Muscle of arm (tissue), 12 donors: ENCODE data around the gene NFIX. TPM values are rescaled to one million over a fixed set of nuclear protein-coding genes. Genes with fewer than 3 reads are reported as not detected.

Source experiments
- DNase-seq: peaks from one replicate; pipeline ENCODE4 v3.0.0-alpha.2; 2013
- polyA plus RNA-seq, 12 donors: library from polyadenylated mRNA; unstranded; fragments of 120-200 nt; gene quantifications; one replicate each; pipeline ENCODE4 v1.2.1, GENCODE V29; 2013; ENCODE audit not compliant: insufficient read length in 12 of 12

The NFIX gene
- polyA plus RNA-seq, 12 donors: 73.2 to 280 (median 105) TPM

DNA sequence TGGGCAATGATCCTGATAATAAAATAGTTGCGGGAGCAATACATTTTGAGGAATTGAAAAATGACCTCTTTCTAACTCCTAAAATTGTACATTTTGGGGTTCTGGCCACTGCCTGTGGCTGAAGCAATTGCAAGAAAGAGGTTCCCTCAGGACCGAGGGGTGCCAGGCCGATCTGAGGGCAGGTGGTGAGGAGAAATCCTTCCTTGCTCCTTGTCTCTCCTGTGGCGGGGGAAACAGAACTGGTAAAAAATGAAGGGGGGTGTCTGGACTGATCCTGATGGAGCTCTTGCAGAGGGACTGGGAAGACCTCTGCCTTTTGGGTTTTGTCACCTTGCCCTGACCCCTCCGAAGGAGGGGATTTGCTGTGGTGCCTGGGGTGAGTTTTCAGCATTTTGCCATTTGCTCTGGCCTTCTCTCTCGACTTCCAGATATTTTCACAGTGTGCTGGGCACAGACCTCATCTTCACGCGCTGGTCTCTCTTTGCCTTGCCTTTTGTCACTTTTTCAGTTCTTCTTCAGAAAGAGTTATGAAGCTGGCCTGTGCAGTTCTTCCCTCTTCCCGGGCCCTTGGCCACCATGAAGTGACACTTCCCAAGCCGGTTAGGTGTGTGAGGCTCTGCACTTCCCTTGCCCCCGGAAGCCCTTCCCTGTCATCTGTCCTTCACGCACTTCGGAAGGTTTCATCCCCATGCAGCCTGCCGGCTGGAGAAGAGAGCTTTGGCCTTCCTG is 22.2 kb downstream of the NFIX start:
- DNase-seq: no peak

DNA sequence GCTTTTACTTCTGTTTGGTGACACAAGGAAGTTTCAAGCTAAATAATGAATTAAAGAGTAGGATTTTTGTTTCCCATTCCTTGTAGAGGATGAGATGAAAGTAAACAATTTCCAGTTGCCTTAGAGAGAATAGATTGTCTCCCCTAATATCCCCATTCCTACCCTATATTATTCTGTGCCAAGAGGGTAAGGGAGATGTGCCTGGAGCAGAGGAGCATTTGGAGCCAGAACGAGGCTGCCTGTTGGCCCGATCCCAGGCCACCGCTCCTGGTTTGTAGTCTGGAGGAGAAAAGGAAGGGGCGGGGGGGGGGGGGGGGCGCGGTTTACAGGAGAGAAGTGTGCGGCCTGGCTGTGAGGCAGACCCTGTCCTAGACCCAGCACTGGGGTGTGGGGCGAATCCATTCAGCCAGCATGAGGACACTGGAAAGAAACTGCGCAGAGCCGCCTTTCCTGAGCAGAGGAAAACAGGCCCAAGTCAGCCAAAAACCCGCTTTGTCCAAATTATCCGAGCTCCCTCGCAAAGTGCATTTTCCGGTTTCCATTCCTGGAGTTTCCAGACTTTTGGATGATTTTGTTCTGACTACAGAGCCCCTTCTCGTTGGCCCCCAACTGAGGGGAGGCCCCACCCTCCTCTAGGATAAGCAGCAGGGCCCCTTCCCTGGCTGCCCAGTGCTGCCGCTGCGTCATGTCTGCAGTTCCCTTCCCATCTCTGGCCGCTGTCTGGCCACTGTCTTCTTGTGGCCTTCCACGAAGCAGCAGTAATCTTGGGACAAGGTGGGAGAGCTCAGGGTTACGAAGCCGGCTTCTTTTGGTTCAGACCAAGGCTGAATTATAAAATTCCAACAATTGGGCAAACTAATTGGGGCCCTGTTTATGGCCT is 23.0 kb downstream of the NFIX start:
- no peak for DNase-seq

DNA sequence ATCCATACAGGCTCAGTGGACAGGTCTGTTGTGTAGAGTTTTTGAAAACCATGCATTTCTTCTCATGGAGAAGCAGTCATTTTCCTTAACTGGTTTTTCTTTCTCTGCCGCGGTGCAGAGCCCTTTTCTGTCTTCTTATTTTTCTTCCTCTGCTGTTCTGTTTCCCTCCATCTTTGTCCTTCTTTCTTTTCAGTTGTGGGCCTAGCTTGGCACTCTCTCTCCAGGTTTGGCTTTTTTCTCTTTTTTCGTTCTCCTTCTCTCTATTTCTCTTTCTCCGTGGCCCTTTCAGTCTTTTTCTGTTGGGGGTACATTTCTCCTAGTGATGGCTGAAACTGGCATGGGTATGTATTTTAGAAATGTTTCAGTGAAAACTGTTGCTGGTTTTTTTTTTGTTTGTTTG is 24.1 kb downstream of the NFIX start:
- DNase-seq: no peak

DNA sequence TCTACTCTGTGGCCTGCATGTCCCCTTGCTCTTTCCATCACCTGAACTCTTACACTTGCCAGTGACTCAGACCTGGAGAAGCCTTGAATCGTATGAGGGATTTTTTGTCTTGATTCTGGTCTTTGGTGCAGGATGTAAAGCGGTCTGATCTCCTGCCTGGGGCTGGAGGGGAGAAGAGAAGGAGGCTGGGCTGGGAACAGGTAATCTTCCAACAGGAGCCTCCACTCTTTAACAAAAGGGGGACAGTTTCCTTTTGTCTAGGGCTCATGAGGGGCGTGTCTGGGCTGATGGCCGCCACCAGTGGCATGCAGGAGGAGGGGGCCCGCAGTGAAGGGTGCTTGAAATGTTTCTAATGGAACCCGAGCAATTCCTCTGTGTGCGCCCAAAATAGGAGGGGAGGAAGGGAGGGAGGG is 24.7 kb downstream of the NFIX start:
- no peak for DNase-seq

DNA sequence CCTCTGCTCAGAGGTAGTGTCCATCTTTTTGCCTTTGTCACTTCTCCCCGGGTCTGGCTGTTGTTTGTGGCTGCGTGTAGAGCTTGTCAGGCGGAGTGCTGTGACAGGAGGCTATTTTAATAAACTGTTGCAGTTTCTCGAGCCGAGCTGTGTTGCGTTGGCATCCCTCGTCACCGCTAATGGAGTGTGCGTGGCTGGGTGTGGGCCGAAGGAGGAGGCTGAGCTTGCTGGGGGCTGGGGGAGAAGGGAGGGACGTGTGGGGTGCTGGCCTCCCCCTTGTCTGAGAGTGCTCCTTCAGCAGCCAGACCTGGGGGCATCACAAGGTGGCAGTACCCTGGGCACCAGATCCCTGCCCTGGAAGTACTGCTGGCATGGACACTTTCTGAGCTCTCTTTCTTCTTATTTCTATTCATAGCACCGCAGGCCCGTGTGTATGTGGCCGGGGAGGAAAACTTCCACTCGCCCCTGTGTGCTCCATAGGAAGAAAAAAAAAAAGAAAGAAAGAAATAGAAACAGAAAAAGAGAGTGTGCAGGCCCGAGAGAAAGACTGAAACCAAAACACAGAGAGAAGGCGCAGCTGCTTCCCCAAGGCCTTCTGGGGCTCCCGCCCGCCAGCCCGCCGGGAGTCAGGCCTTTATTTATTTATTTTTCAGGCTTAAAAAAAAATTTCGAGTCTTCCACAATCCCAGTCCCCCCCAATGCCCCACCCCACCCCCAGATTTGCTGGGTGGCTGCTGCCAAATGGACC is 27.0 kb downstream of the NFIX start:
- no peak for DNase-seq

DNA sequence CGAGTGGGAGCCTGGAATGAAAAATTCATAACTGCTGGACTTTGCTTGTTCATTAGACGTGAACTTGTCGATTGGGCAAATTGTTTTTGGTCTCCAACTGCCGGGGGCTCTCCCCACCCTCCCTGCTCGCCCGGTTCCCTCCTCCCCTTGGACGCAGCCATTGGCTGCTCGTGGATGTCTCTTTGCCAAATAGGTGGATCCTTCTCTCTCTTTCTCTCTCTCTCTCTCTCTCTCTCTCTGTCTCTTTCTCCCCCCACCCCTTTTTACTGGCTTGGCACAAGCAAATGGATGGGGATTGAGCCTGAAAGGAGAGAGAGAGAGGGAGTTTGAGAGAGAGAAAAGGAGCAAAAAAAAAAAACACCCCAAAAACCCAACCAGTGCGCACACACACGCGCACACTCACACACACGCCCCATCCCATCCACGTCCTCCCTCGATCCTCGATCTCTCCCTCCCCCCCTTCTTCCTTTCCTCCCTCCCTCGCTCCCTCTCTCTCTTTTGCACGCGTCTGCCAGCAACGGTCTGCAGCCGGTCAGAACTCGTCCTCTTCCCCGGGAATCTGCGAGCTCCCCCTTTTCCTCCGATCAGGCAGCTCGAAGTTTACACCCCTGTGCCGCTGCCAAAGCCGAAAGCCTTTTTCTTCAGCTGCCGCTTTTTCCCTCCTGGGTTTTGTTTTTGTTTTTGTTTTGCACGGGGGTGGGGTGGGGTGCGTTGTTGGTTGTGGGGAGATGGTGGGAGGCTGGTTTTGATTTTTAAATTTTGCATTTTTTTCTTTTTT is 27.8 kb downstream of the NFIX start:
- peak; percentile 94 for DNase-seq

DNA sequence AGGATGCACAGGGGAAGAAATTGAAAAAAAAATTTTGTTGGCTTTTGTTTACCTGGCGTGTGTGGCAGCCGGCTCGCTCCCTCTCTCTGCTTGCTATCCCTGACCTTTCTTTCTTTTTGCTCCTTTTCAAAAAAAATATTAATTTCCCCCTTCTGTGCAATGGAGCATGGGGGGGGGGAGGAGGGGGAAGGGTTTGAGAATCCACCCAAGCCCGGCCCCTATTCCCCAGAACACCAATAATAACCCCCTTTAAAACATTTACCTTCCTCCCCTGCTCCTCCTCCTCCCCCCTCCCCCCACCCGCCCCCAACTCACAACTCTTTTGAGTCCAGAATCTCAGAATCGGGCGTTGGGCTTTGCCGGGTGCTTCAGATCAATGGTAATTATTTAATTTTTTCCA is 28.4 kb downstream of the NFIX start:
- DNase-seq: no peak

DNA sequence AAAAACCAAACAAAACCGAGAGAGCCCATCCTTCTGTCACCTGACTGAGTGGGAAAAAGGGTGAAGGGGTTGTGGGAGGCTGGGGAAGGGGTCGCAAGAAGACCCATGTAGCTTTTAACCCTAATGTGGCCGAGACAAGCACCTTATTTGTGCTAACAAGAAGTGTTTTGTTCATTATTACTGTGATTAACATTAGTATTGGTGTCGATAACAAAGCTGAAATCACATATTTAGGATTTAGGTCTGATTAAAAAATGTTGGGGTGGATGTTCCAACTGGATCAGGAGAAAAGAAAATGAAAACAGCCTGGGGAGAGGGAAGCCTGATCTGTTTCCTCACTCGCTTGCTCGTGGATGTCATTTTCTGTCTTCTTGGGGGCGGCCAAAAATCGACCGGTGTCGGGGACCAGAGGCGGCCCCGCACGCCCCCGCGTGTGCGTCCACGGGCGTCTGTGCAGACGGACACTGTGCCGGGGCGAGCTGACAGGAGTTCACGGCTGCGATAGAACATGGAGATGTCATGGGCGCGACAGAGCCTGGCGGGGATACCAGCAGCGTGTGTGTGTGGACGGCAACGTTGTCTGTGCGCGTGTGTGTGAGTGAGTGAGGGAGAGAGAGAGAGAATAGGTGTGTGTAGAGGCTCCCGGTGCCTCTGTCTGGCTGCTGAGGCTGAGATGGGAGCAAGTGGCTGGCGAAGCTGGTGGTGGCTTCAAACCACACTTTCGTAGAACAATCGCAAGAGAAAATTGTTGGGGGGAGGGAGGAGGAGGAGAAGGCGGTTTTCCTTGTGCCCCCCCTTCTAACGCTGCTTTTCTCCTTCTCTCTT is 29.1 kb downstream of the NFIX start:
- DNase-seq: no peak

DNA sequence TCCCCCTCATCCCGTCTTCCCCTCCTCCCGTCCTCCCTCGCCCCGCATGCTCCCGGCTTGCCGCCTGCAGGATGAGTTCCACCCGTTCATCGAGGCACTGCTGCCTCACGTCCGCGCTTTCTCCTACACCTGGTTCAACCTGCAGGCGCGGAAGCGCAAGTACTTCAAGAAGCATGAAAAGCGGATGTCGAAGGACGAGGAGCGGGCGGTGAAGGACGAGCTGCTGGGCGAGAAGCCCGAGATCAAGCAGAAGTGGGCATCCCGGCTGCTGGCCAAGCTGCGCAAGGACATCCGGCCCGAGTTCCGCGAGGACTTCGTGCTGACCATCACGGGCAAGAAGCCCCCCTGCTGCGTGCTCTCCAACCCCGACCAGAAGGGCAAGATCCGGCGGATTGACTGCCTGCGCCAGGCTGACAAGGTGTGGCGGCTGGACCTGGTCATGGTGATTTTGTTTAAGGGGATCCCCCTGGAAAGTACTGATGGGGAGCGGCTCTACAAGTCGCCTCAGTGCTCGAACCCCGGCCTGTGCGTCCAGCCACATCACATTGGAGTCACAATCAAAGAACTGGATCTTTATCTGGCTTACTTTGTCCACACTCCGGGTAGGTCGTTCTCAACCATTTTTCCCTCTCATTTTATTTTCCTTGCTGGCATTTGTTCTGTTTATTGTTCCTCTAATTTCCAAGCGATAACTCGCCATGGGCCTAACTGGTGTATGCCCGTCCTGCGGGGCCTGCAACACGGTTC is 29.8 kb downstream of the NFIX start:
- no peak for DNase-seq

DNA sequence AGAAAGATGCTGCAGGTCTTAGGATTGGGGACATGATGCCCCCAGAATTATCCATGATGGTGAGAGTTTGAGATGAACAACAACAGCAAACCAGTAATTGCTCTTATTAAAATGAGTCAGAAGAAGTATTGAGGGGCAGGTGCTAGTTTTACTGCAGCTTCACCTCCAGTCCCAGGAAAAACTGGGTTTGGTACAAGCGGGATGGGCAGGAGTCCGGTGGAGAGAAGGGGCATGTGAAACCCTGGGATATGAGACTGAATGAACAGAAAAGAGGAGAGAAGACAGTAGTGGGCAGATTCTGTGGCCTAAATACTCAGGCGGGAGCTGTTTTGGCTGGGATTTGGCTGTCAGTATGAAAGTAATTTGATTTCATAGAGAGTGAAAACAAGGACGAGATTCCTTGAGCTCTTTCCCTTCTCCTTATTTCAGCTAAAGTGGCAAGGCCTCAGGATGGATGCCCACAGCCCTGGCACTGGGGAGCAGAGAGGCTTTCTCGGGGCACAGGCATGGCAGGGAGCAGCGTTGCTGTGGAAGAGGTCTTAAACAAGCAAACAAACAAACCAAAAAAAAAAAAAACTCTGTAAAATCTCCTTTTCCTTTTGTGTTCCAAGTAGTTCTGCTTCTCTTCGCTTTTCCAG is 30.7 kb downstream of the NFIX start:
- no peak for DNase-seq

DNA sequence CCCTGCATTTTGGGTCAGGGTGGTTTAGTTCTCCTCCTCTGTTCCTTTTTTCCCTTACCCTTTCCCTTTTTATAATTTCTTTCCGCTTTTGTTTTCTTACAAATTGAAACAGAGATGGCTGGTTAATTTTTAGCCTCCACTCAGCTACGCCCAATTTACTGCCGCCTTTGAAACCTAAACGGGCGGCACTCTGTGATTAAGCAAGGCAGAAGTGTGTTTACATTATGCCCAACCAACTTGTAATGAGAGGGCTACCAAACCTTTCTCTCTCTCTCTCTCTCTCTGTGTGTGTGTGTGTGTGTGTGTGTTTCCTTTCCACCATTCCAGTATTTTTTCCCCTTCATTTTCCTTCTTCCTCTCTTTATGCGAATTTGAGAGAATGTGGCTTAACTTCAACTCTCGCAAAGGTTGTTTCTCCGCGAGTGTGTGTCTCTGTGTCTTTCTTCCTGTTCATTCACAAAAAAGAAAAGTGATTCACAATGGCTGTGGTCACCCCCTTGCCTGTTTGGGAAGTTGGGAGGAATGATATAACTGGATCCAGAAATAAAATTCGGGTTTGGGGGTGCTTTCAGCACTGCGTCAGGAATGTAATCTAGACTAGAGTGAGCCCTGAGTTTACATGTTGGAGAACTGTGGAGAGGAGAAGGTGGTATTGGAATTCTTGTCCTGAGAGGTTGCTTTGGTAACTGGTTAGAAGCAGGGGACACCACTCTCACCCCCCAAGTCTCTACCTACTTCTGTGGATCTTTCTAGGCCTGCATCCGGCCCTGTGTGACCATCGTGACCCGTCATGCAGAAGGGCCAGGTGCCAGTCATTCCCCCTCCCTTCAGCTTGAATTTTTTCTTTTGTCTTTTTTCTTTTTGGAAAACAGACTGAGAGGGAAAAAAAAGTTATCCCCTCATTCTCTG is 31.4 kb downstream of the NFIX start:
- no peak for DNase-seq

DNA sequence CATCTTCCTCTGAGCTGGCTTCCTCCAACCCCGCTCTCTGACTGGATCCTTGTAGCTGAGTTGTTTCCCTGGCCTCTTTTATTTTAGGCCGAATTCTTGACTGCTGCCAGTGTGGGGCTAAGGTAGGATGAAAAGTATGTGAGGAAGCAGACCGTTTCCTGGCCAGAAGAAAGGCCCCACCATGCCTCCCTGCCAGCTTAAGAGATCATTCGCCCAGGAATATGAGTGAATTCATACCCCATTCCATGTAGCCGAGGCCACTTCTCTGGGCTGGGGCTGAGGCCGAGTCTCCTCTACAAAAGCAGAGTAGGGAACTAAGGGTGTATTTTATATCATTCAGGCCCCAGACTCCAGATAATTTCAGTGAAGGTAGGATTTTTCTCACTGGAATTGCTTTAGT is 32.3 kb downstream of the NFIX start:
- DNase-seq: no peak

DNA sequence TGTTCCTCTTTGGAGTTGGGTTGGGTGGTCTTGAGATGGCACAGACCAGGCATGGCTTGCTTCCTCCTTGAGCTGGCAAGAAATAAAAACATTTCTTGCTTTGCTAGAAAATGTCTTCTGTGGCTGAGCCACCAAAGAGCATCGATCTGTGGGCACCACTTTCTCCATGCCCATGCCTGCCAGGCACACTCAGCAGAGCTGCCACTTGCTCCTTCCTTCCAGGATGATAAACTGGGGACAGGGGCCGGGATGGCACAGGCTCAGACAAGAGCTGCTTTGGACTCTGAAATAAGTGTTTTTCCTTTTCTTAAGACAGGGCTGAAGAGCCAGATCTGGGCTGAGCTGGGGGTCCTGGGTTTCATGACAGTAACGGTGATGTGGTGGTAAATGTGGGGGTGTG is 32.8 kb downstream of the NFIX start:
- DNase-seq: no peak

DNA sequence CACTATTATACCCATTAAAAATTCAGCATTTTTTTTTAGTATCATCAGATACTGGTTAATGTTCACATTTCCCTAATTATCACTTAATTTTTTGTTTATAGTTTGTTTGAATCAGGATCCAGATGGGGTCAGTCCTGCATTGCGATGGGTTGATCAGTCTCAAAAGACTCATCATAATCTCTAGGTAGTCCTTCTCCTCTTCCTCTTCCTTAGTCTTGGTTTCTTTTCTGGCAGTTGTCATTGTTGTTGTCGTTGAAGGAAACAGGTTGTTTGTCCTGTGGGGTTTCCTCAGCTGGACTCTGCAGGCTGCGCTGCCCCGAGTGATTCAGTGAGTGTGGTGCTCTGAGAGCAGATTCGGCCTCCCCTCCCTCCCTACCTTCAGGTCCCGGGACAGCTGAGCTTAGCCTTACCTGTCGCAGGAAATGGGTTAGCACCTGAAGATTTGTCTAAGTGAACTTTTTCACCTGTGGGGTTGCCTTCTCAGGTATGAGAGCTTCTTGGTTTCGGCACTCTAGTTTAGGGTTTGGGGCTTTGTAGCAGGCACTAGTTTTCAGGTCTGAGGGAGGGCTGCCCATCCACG is 34.1 kb downstream of the NFIX start:
- no peak for DNase-seq

DNA sequence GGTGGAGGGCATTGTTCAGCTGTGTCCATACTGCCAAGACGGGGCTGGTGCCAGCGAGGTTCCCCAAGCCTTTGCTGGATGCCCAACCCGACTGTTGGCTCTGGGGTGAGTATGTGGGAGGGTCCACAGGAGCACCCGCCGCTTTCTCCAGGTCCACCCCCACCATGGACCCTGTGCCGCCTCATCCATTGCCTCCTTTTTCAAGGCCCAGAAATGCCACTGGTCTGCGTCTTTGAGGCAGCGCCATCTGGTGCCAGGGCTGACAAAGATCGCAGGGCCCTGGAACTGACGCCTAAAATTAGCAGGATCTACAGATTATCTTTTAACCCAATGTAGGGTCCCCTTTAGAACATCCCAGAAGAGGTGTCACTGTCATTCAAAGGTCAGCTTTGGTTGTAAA is 34.6 kb downstream of the NFIX start:
- no peak for DNase-seq

DNA sequence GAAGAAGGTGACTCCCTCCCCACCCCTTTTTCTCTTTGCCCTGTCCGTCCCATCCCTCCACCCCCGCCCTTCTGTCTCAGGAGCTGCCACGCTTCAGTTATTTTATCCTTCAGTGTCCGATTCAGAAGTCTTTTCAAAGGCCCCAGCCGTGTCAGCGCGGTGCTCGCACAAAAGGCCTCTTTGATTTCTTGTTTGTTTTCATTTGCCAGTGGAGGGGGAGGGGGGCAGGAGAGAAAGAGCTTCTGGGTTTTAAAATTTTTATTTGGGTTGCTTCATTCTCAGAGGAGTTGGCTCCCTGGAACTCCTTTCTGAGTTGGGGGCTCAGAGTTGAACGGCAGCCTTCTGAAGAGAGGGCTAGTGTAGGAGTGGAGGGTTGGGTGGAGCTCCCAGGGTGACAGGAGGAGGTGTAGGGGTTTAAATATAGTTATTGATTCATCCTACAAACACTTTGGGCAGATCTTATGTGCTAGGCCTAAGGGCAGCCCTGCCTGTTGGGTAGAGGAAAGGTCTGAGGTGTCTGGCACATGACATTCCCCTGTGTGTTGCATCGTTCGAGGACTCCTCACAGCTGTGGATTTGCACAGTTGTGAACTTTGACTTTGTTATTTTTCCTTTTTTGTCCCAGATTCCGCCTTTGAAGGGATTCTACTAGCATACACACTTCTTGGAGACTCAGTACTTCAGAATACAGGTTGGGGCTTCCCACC is 36.8 kb downstream of the NFIX start:
- no peak for DNase-seq

DNA sequence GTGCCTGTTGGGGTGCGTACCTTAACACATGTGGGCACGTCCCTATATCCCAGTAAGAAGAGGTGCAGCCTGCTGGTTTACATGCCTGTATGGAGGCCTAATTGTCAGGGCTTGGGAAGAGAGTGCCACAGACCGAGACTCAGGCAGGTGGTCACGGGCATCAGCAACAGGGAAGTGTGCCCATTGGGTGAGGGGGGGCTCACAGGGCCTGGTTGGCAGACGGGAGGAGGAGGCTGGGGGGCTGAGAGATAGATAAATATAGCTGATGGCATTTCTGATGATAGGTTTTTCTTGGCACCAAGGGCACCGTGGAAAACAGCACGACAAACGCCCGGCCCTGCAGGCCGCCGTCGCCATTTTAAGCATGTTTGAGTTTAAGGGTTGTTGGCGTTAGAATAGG is 37.6 kb downstream of the NFIX start:
- DNase-seq: no peak
